NAMALWA (cell line): ENCODE results near the gene ARMC12.
"Not testable (repeated sequence)": the region's sequence is repeated elsewhere in the genome, so short reads cannot be mapped to it uniquely, and the experiment has no call there.

ENCODE experiments used
- DNase-seq: peaks from one replicate; pipeline ENCODE4 v3.0.0-alpha.2; 2015; ENCODE audit warnings: low spot score

ARMC12 gene

GRCh38 chr6:35736982-35737412, at the start of gene ARMC12:
Gene ARMC12 (plus strand): TSS chr6:35737032. CDS start chr6:35737109, 77 bp downstream.
- DNase-seq, result no peak

- DNase-seq, result peak; percentile 85
Observed at GRCh38 chr6:35687658-35688604, 48.9 kb upstream of the ARMC12 start.

GRCh38 chr6:35688605-35689322, 48.1 kb upstream of the ARMC12 start, which contains the start of gene FKBP5:
Gene FKBP5 (minus strand): TSS chr6:35688915. CDS start chr6:35642824, 46,091 bp downstream.
- peak; percentile 90 for DNase-seq

GRCh38 chr6:35690006-35690405, 46.8 kb upstream of the ARMC12 start:
- DNase-seq, result not testable (repeated sequence)

- no peak for DNase-seq
Observed at GRCh38 chr6:35690484-35690883, 46.3 kb upstream of the ARMC12 start.

- no peak for DNase-seq
Observed at GRCh38 chr6:35691027-35691824, 45.6 kb upstream of the ARMC12 start.

GRCh38 chr6:35694462-35694861, 42.4 kb upstream of the ARMC12 start:
- DNase-seq, result no peak

GRCh38 chr6:35698430-35698829, 38.4 kb upstream of the ARMC12 start:
- DNase-seq, result not testable (repeated sequence)

GRCh38 chr6:35698858-35699257, 38.0 kb upstream of the ARMC12 start:
- DNase-seq, result no peak

GRCh38 chr6:35703554-35703953, 33.3 kb upstream of the ARMC12 start:
- DNase-seq, result peak; percentile 38

GRCh38 chr6:35706468-35706867, 30.4 kb upstream of the ARMC12 start:
- DNase-seq, result no peak

- no peak for DNase-seq
Observed at GRCh38 chr6:35707714-35708407, 29.0 kb upstream of the ARMC12 start.

GRCh38 chr6:35708585-35708984, 28.2 kb upstream of the ARMC12 start:
- no peak for DNase-seq

GRCh38 chr6:35710241-35710847, 26.5 kb upstream of the ARMC12 start:
- no peak for DNase-seq

- DNase-seq, result no peak
Observed at GRCh38 chr6:35711731-35712130, 25.1 kb upstream of the ARMC12 start.

- no peak for DNase-seq
Observed at GRCh38 chr6:35713006-35713767, 23.6 kb upstream of the ARMC12 start.

- DNase-seq, result no peak
Observed at GRCh38 chr6:35716798-35717197, 20.0 kb upstream of the ARMC12 start.

- DNase-seq, result no peak
Observed at GRCh38 chr6:35717449-35718374, 19.1 kb upstream of the ARMC12 start.

- peak; percentile 30 for DNase-seq
Observed at GRCh38 chr6:35718375-35718736, 18.5 kb upstream of the ARMC12 start.
